SK-N-MC (cell line): Measurements from ENCODE around the gene BRD1.

Experiments used
- EZH2 ChIP-seq: fragments of 200-600 bp; sonication (generic); IDR thresholded peaks from one replicate; pipeline ENCODE4 v1.6.1; 2017; ENCODE audit warnings: antibody characterized with exemption
- POLR2AphosphoS5 ChIP-seq: IDR thresholded peaks from 2 replicates; pipeline ENCODE4 v1.6.1; 2012; ENCODE audit warnings: mild to moderate bottlenecking, low read depth, low read length, borderline replicate concordance

GRCh38 chr22:49872347-49872746 lies 44.7 kb upstream of the BRD1 start:
- TF ChIP-seq EZH2 (no peak), POLR2AphosphoS5 (no peak)
